GM23338 (cell line): ENCODE measurements around the gene IRF2BPL. TPM values are rescaled to one million over a fixed set of nuclear protein-coding genes. Genes with fewer than 3 reads are reported as not detected.

ENCODE experiments used
- ATAC-seq: fragments of 200-7000 bp; cut with Tn5 transposase; 3 replicates; pipeline ENCODE4 v1.9.1; 2020
- DNase-seq: peaks from one replicate; pipeline ENCODE4 v3.0.0-alpha.2; 2015; ENCODE audit warnings: low spot score
- H2AFZ ChIP-seq: fragments of 200-600 bp; sonication (generic); 2 replicates; pipeline ENCODE4 v1.8.0; 2016; ENCODE audit warnings: antibody characterized with exemption, mild to moderate bottlenecking, moderate library complexity
- H3F3A ChIP-seq: fragments of 200-600 bp; sonication (generic); replicated peaks from 2 replicates; pipeline ENCODE4 v1.8.0; 2017; ENCODE audit warnings: antibody characterized with exemption, mixed run types, low read depth
- H3K27ac ChIP-seq: fragments of 200-600 bp; sonication (generic); 2 replicates; pipeline ENCODE4 v1.6.1; 2016; ENCODE audit warnings: low read depth
- H3K27me3 ChIP-seq: fragments of 200-600 bp; sonication (generic); 2 replicates; pipeline ENCODE4 v1.8.0; 2016; ENCODE audit warnings: mild to moderate bottlenecking, mixed run types, moderate library complexity; ENCODE audit not compliant: insufficient read depth
- H3K36me3 ChIP-seq: fragments of 200-600 bp; sonication (generic); 2 replicates; pipeline ENCODE4 v1.8.0; 2016; ENCODE audit warnings: mild to moderate bottlenecking; ENCODE audit not compliant: insufficient read depth
- H3K4me1 ChIP-seq: fragments of 200-600 bp; sonication (generic); 2 replicates; pipeline ENCODE4 v1.8.0; 2016; ENCODE audit warnings: mild to moderate bottlenecking, moderate library complexity; ENCODE audit not compliant: insufficient read depth
- H3K4me2 ChIP-seq: fragments of 200-600 bp; sonication (generic); 2 replicates; pipeline ENCODE4 v1.7.1; 2017; ENCODE audit warnings: mixed run types
- H3K4me3 ChIP-seq: fragments of 200-600 bp; sonication (generic); 2 replicates; pipeline ENCODE4 v1.6.1; 2016; ENCODE audit warnings: mixed run types
- H3K79me2 ChIP-seq: fragments of 200-600 bp; sonication (generic); replicated peaks from 2 replicates; pipeline ENCODE4 v1.8.0; 2017; ENCODE audit warnings: mild to moderate bottlenecking; ENCODE audit not compliant: insufficient read depth
- H3K9me2 ChIP-seq: fragments of 200-600 bp; sonication (generic); 2 replicates; pipeline ENCODE4 v1.8.0; 2017; ENCODE audit not compliant: insufficient read depth
- H4K20me1 ChIP-seq: fragments of 200-600 bp; sonication (generic); replicated peaks from 2 replicates; pipeline ENCODE4 v1.8.0; 2017; ENCODE audit warnings: mild to moderate bottlenecking; ENCODE audit not compliant: insufficient read depth
- H3K27ac Mint-ChIP-seq: 2 replicates; pipeline ENCODE4 v1.8.0; 2020; ENCODE audit warnings: inconsistent platforms, mild to moderate bottlenecking, moderate library complexity, mixed read lengths
- H3K27me3 Mint-ChIP-seq: 3 replicates; pipeline ENCODE4 v1.8.0; 2022; ENCODE audit warnings: low read depth, mild to moderate bottlenecking, moderate library complexity, mixed read lengths, inconsistent platforms; ENCODE audit not compliant: insufficient read depth, poor library complexity
- H3K36me3 Mint-ChIP-seq: 3 replicates; pipeline ENCODE4 v1.8.0; 2021; ENCODE audit warnings: low read depth, mild to moderate bottlenecking, inconsistent platforms, moderate library complexity, mixed read lengths
- H3K4me1 Mint-ChIP-seq: 3 replicates; pipeline ENCODE4 v1.8.0; 2020; ENCODE audit warnings: mild to moderate bottlenecking, inconsistent platforms, mixed read lengths
- H3K4me3 Mint-ChIP-seq: 3 replicates; pipeline ENCODE4 v1.8.0; 2021; ENCODE audit warnings: moderate library complexity, mild to moderate bottlenecking, inconsistent platforms, mixed read lengths
- H3K9me3 Mint-ChIP-seq: 3 replicates; pipeline ENCODE4 v1.8.0; 2020; ENCODE audit warnings: moderate library complexity, mild to moderate bottlenecking, inconsistent platforms, mixed read lengths
- CREB1 ChIP-seq: fragments of 250-450 bp; sonication (Bioruptor Pico); IDR thresholded peaks from 2 replicates; pipeline ENCODE4 v1.5.0; 2020; ENCODE audit warnings: low read depth, mild to moderate bottlenecking, moderate library complexity
- CTCF ChIP-seq, 2 experiments: fragments of 200-600 bp in 1 of 2; sonication (generic) in 1 of 2; conservative IDR thresholded peaks; 2 replicates each; pipeline versions ENCODE4 v1.5.1 to v1.6.1; 2016 to 2017; ENCODE audit warnings: antibody characterized with exemption in 2 of 2, low read depth in 2 of 2, mild to moderate bottlenecking in 2 of 2, moderate library complexity in 1 of 2
- ETS1 ChIP-seq: IDR thresholded peaks from 2 replicates; pipeline ENCODE4 v1.6.1; 2016; ENCODE audit warnings: antibody characterized with exemption
- EZH2 ChIP-seq: fragments of 200-600 bp; sonication (generic); IDR thresholded peaks from one replicate; pipeline ENCODE4 v1.8.0; 2017; ENCODE audit warnings: antibody characterized with exemption, mild to moderate bottlenecking, low read depth; ENCODE audit not compliant: unreplicated experiment
- EZH2phosphoT487 ChIP-seq: fragments of 200-600 bp; sonication (generic); IDR thresholded peaks from one replicate; pipeline ENCODE4 v1.8.1; 2018; ENCODE audit warnings: antibody characterized with exemption; ENCODE audit not compliant: unreplicated experiment
- JUNB ChIP-seq: IDR thresholded peaks from one replicate; pipeline ENCODE4 v1.6.1; 2016; ENCODE audit warnings: antibody characterized with exemption; ENCODE audit not compliant: unreplicated experiment
- NANOG ChIP-seq: IDR thresholded peaks from 2 replicates; pipeline ENCODE4 v1.6.1; 2016; ENCODE audit warnings: antibody characterized with exemption, borderline replicate concordance
- POLR2AphosphoS5 ChIP-seq: IDR thresholded peaks from 2 replicates; pipeline ENCODE4 v1.6.1; 2016; ENCODE audit warnings: antibody characterized with exemption, low read depth
- REST ChIP-seq: IDR thresholded peaks from one replicate; pipeline ENCODE4 v1.6.1; 2018; ENCODE audit warnings: antibody characterized with exemption; ENCODE audit not compliant: unreplicated experiment
- STAT1 ChIP-seq: IDR thresholded peaks from one replicate; pipeline ENCODE4 v1.6.1; 2016; ENCODE audit warnings: antibody characterized with exemption; ENCODE audit not compliant: unreplicated experiment
- ZNF114 ChIP-seq: fragments of 250-450 bp; sonication (Bioruptor Pico); IDR thresholded peaks from 2 replicates; pipeline ENCODE4 v1.5.0; 2020; ENCODE audit warnings: mild to moderate bottlenecking, moderate library complexity
- ZNF331 ChIP-seq: fragments of 250-450 bp; sonication (Bioruptor Pico); IDR thresholded peaks from 2 replicates; pipeline ENCODE4 v1.5.0; 2020; ENCODE audit warnings: low read depth, mild to moderate bottlenecking, moderate library complexity
- ZNF462 ChIP-seq: fragments of 250-450 bp; sonication (Bioruptor Pico); IDR thresholded peaks from 2 replicates; pipeline ENCODE4 v1.5.0; 2020; ENCODE audit warnings: mild to moderate bottlenecking, moderate library complexity
- polyA plus RNA-seq: library from polyadenylated mRNA; unstranded; fragments of >200 nt; fragmentation: Nextera tagmentation; extraction: Ambion mirVana; gene quantifications from 2 replicates; pipeline ENCODE4 v1.2.1, GENCODE V29; 2016
- total RNA-seq: library from RNA; depleted of rRNA; stranded (reverse); fragments of >200 nt; shearing (Covaris generic); gene quantifications from 2 replicates; pipeline ENCODE4 v1.2.3, GENCODE V29; 2014

Gene IRF2BPL
- total and polyA plus RNA-seq, 2 experiments from 2014 or later: 11.2 to 119 TPM

- Histone ChIP-seq H3K27ac (no peak overlapping the region), H3F3A (no peaks in the 10 kb centered on the region; the same call in 1 of the 2 replicates), H3K9me2 (no peaks in the 10 kb centered on the region), H3K4me2 (no peak overlapping the region), H3K36me3 (no peaks in the 10 kb centered on the region), H3K79me2 (no peaks in the 10 kb centered on the region), H3K4me3 (no peak overlapping the region), H3K4me1 (peaks cover 26% of the 10 kb centered on the region), H4K20me1 (no peaks in the 10 kb centered on the region), H2AFZ (no peak overlapping the region), H3K27me3 (no peaks in the 10 kb centered on the region)
- Mint-ChIP-seq H3K36me3 (no peaks in the 10 kb centered on the region), H3K27ac (no peak overlapping the region), H3K27me3 (peaks cover 16% of the 10 kb centered on the region), H3K4me3 (no peak overlapping the region), H3K4me1 (peaks cover 29% of the 10 kb centered on the region), H3K9me3 (0 out of 3 replicates have a peak, but pooled peaks cover 3% of the 10 kb centered on the region)
- TF ChIP-seq STAT1: no peak
- TF ChIP-seq ZNF331: no peak
- no peak for TF ChIP-seq EZH2
- no peak for TF ChIP-seq ETS1
- TF ChIP-seq CTCF (conservative IDR thresholded peaks at IDR 0.05; ENCODE audit: low read depth in 2 of 2): no peak
- TF ChIP-seq ZNF462 (CRISPR knock-in tag): no peak
- TF ChIP-seq EZH2phosphoT487: no peak
- no peak for TF ChIP-seq ZNF114 (CRISPR knock-in tag)
- no peak for TF ChIP-seq JUNB
- no peak for TF ChIP-seq REST
- TF ChIP-seq CREB1 (CRISPR knock-in tag): no peak
- no peak for TF ChIP-seq POLR2AphosphoS5
- TF ChIP-seq NANOG: no peak
- DNase-seq: no peak
- ATAC-seq: no peak
Observed at GRCh38 chr14:77074969-77075368, 46.5 kb upstream of the IRF2BPL start.
